HepG2 (cell line): ENCODE data around the gene GGT7. TPM values are rescaled to one million over a fixed set of nuclear protein-coding genes. Genes with fewer than 3 reads are reported as not detected.

Experiments used
- BHLHE40 ChIP-seq: IDR thresholded peaks from 2 replicates; pipeline ENCODE4 v1.6.1; 2011; ENCODE audit warnings: low read length, improper control_type of control experiment
- CBX1 ChIP-seq: IDR thresholded peaks from one replicate; pipeline ENCODE4 v1.6.1; 2016; ENCODE audit warnings: antibody characterized with exemption, low read depth
- HCFC1 ChIP-seq: fragments of 150-350 bp; IDR thresholded peaks from 2 replicates; pipeline ENCODE4 v1.6.1; 2014; ENCODE audit warnings: low read depth, low read length
- MAF1 ChIP-seq: sonication (generic); formaldehyde crosslinking; IDR thresholded peaks from 2 replicates; pipeline ENCODE4 v1.5.0; 2020; ENCODE audit warnings: missing genetic modification reagents, borderline replicate concordance
- MAFF ChIP-seq: IDR thresholded peaks from 2 replicates; pipeline ENCODE4 v1.6.1; 2011; ENCODE audit warnings: low read depth, low read length, improper control_type of control experiment
- MZF1 ChIP-seq: sonication (generic); formaldehyde crosslinking; IDR thresholded peaks from 2 replicates; pipeline ENCODE4 v1.8.1; 2023; ENCODE audit warnings: mild to moderate bottlenecking, missing genetic modification reagents, borderline replicate concordance
- RARG ChIP-seq: sonication (generic); formaldehyde crosslinking; IDR thresholded peaks from 2 replicates; pipeline ENCODE4 v1.4.0; 2020; ENCODE audit warnings: low read depth, mild to moderate bottlenecking, missing genetic modification reagents
- SETDB1 ChIP-seq: sonication (generic); formaldehyde crosslinking; IDR thresholded peaks from 2 replicates; pipeline ENCODE4 v1.5.1; 2020; ENCODE audit warnings: missing genetic modification reagents, mild to moderate bottlenecking, borderline replicate concordance
- SNRNP70 ChIP-seq: fragments of 200-400 bp; formaldehyde crosslinking; IDR thresholded peaks from 2 replicates; pipeline ENCODE4 v1.6.1; 2017; ENCODE audit warnings: mild to moderate bottlenecking, low read depth, low read length, moderate library complexity
- TRIM24 ChIP-seq: sonication (generic); formaldehyde crosslinking; IDR thresholded peaks from 2 replicates; pipeline ENCODE4 v1.8.0; 2022; ENCODE audit warnings: mild to moderate bottlenecking, missing genetic modification reagents
- ZNF543 ChIP-seq: sonication (generic); formaldehyde crosslinking; IDR thresholded peaks from 2 replicates; pipeline ENCODE4 v1.4.0; 2020; ENCODE audit warnings: mild to moderate bottlenecking, missing genetic modification reagents
- ZNF572 ChIP-seq: sonication (generic); formaldehyde crosslinking; IDR thresholded peaks from 2 replicates; pipeline ENCODE4 v1.5.1; 2020; ENCODE audit warnings: mild to moderate bottlenecking, missing genetic modification reagents
- polyA plus RNA-seq, 8 experiments: library from polyadenylated mRNA; depleted of rRNA in 3 of 8; stranded (reverse) in 7 of 8; unstranded in 1 of 8; fragments of >200 nt; fragmentation: Illumina TruSeq in 4 of 8; extraction: Trizol in 4 of 8; gene quantifications; 2 replicates each; pipeline versions ENCODE4 v1.2.1 to v1.2.3, GENCODE V29; 2011 to 2016; ENCODE audit warnings: low read depth in 4 of 8, missing spikeins in 1 of 8, mixed read lengths in 1 of 8; ENCODE audit not compliant: insufficient read depth in 1 of 8
- total RNA-seq, 5 experiments: library from RNA; depleted of rRNA; stranded (reverse); fragments of >200 nt; fragmentation: Illumina TruSeq; extraction: Trizol; gene quantifications; 2 replicates each; pipeline ENCODE4 v1.2.3, GENCODE V29; 2016; ENCODE audit warnings: low read depth in 1 of 5
- TF ChIP-seq, protein P1 (sequence below): sonication (generic); formaldehyde crosslinking; conservative IDR thresholded peaks from 2 replicates; pipeline ENCODE4 v1.4.0; 2020; ENCODE audit warnings: missing genetic modification reagents
- TF ChIP-seq, protein P2 (sequence below): sonication (generic); formaldehyde crosslinking; IDR thresholded peaks from 2 replicates; pipeline ENCODE4 v1.9.0; 2021; ENCODE audit warnings: mild to moderate bottlenecking, missing genetic modification reagents
- TF ChIP-seq, protein P3 (sequence below): IDR thresholded peaks from 2 replicates; pipeline ENCODE4 v1.6.1; 2012; ENCODE audit warnings: low read depth, low read length, improper control_type of control experiment
- TF ChIP-seq, protein P4 (sequence below): sonication (generic); formaldehyde crosslinking; IDR thresholded peaks from 2 replicates; pipeline ENCODE4 v1.8.0; 2022; ENCODE audit warnings: missing genetic modification reagents, mild to moderate bottlenecking, moderate library complexity, borderline replicate concordance

GGT7 gene
- total and polyA plus RNA-seq, 2 of the 13 experiments (the other 11 are each of a cell fraction or from before 2014, with no cell fraction given): 6.6 to 23.0 TPM

DNA sequence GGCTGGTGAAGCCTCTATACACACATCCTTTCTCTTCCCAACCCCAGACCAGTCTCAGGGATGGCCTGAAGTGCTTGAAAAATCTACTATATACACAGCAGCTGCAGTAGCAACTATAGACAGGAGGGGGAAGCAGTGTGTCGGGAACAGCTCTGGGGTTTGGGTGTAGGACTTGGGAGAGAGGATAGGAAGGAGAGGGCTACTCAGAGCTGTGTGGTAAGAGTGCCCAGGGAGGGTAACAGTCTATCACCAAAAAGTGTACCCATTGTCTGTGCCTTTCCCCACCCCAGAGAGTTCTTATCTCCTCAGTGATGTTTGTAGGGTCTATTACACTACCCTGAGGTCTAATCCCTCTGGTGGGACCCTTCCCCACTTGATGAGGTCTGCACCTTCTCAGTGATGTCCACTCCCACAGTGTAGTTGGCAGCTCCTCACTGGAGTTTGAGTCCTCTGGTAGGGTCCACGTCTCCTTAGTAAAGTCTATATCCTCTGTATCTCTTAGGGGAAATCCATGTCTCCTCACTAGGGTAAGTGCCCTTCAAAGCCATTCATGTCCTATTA is 1.5 kb upstream of the GGT7 start (continued):
- TF ChIP-seq SNRNP70 (no peak), RARG (CRISPR knock-in tag) (no peak), MZF1 (CRISPR knock-in tag) (no peak), ZNF572 (CRISPR knock-in tag) (no peak), TRIM24 (CRISPR knock-in tag) (no peak), ZNF543 (CRISPR knock-in tag) (no peak), MAF1 (CRISPR knock-in tag) (no peak), BHLHE40 (0 out of 2 replicates have a peak, but pooled peaks have one; percentile 43), HCFC1 (no peak), CBX1 (no peak), SETDB1 (CRISPR knock-in tag) (no peak), MAFF (0 out of 2 replicates have a peak, but pooled peaks have one; percentile 4)
- TF ChIP-seq, protein P1, sequence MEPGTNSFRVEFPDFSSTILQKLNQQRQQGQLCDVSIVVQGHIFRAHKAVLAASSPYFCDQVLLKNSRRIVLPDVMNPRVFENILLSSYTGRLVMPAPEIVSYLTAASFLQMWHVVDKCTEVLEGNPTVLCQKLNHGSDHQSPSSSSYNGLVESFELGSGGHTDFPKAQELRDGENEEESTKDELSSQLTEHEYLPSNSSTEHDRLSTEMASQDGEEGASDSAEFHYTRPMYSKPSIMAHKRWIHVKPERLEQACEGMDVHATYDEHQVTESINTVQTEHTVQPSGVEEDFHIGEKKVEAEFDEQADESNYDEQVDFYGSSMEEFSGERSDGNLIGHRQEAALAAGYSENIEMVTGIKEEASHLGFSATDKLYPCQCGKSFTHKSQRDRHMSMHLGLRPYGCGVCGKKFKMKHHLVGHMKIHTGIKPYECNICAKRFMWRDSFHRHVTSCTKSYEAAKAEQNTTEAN (CRISPR knock-in tag): no peak
- TF ChIP-seq, protein P2, sequence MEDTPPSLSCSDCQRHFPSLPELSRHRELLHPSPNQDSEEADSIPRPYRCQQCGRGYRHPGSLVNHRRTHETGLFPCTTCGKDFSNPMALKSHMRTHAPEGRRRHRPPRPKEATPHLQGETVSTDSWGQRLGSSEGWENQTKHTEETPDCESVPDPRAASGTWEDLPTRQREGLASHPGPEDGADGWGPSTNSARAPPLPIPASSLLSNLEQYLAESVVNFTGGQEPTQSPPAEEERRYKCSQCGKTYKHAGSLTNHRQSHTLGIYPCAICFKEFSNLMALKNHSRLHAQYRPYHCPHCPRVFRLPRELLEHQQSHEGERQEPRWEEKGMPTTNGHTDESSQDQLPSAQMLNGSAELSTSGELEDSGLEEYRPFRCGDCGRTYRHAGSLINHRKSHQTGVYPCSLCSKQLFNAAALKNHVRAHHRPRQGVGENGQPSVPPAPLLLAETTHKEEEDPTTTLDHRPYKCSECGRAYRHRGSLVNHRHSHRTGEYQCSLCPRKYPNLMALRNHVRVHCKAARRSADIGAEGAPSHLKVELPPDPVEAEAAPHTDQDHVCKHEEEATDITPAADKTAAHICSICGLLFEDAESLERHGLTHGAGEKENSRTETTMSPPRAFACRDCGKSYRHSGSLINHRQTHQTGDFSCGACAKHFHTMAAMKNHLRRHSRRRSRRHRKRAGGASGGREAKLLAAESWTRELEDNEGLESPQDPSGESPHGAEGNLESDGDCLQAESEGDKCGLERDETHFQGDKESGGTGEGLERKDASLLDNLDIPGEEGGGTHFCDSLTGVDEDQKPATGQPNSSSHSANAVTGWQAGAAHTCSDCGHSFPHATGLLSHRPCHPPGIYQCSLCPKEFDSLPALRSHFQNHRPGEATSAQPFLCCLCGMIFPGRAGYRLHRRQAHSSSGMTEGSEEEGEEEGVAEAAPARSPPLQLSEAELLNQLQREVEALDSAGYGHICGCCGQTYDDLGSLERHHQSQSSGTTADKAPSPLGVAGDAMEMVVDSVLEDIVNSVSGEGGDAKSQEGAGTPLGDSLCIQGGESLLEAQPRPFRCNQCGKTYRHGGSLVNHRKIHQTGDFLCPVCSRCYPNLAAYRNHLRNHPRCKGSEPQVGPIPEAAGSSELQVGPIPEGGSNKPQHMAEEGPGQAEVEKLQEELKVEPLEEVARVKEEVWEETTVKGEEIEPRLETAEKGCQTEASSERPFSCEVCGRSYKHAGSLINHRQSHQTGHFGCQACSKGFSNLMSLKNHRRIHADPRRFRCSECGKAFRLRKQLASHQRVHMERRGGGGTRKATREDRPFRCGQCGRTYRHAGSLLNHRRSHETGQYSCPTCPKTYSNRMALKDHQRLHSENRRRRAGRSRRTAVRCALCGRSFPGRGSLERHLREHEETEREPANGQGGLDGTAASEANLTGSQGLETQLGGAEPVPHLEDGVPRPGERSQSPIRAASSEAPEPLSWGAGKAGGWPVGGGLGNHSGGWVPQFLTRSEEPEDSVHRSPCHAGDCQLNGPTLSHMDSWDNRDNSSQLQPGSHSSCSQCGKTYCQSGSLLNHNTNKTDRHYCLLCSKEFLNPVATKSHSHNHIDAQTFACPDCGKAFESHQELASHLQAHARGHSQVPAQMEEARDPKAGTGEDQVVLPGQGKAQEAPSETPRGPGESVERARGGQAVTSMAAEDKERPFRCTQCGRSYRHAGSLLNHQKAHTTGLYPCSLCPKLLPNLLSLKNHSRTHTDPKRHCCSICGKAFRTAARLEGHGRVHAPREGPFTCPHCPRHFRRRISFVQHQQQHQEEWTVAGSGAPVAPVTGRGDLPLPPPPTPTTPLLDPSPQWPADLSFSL (CRISPR knock-in tag): no peak
- TF ChIP-seq, protein P3, sequence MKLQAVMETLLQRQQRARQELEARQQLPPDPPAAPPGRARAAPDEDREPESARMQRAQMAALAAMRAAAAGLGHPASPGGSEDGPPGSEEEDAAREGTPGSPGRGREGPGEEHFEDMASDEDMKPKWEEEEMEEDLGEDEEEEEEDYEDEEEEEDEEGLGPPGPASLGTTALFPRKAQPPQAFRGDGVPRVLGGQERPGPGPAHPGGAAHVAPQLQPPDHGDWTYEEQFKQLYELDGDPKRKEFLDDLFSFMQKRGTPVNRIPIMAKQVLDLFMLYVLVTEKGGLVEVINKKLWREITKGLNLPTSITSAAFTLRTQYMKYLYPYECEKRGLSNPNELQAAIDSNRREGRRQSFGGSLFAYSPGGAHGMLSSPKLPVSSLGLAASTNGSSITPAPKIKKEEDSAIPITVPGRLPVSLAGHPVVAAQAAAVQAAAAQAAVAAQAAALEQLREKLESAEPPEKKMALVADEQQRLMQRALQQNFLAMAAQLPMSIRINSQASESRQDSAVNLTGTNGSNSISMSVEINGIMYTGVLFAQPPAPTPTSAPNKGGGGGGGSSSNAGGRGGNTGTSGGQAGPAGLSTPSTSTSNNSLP: peak; percentile 48; the same call in 1 of the 2 replicates
- TF ChIP-seq, protein P4, sequence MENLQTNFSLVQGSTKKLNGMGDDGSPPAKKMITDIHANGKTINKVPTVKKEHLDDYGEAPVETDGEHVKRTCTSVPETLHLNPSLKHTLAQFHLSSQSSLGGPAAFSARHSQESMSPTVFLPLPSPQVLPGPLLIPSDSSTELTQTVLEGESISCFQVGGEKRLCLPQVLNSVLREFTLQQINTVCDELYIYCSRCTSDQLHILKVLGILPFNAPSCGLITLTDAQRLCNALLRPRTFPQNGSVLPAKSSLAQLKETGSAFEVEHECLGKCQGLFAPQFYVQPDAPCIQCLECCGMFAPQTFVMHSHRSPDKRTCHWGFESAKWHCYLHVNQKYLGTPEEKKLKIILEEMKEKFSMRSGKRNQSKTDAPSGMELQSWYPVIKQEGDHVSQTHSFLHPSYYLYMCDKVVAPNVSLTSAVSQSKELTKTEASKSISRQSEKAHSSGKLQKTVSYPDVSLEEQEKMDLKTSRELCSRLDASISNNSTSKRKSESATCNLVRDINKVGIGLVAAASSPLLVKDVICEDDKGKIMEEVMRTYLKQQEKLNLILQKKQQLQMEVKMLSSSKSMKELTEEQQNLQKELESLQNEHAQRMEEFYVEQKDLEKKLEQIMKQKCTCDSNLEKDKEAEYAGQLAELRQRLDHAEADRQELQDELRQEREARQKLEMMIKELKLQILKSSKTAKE (CRISPR knock-in tag): no peak
